HG03469 (cell line): ENCODE measurements around the gene GLYAT.
"Not testable (repeated sequence)": the region's sequence is repeated elsewhere in the genome, so short reads cannot be mapped to it uniquely, and the experiment has no call there.

Source experiments
- ATAC-seq: cut with Tn5 transposase; IDR thresholded peaks from one replicate; pipeline ENCODE4 v1.9.1; 2021; ENCODE audit warnings: mild to moderate bottlenecking, moderate library complexity, moderate number of reproducible peaks; ENCODE audit not compliant: unreplicated experiment

Gene GLYAT

GRCh38 chr11:58685973-58686722, 45.6 kb downstream of the GLYAT start:
- no peak for ATAC-seq

- ATAC-seq = not testable (repeated sequence)
These were observed 49.1 kb downstream of the GLYAT start for GRCh38 chr11:58682660-58683059.

GRCh38 chr11:58677536-58677935, 54.2 kb downstream of the GLYAT start:
- ATAC-seq = not testable (repeated sequence)

GRCh38 chr11:58676563-58677135, 55.1 kb downstream of the GLYAT start:
- no peak for ATAC-seq

GRCh38 chr11:58675334-58676155, 56.2 kb downstream of the GLYAT start:
- peak; percentile 73 for ATAC-seq

DNA sequence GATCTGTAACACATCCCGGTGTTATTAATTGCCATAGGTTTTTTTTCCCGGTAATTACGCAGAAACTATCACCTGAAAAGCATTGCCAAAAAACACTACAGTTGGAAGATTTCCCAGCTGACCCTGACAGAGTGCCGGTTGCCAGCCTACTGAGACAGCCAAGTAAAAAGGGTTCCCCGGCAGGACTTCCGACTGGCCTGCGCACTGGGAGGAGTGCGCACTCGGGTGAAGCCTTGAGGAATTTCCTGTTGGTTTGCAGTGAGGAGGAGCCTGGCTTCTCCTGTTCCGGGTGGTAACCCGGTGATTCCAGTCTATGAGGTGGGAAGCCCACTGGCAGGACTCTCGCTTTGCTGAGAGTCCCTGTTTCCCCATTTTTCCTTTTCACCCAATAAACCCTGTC, 57.1 kb downstream of the GLYAT start:
- ATAC-seq = no peak

GRCh38 chr11:58671983-58672633, 59.6 kb downstream of the GLYAT start:
- ATAC-seq = no peak

- no peak for ATAC-seq
These were observed 71.7 kb downstream of the GLYAT start for GRCh38 chr11:58659910-58660570.

- ATAC-seq = no peak
These were observed 72.3 kb downstream of the GLYAT start for GRCh38 chr11:58659404-58659803.
